A549 (cell line): ENCODE results near the gene NOP9.

Experiments used
- BHLHE40 ChIP-seq: IDR thresholded peaks from 2 replicates; pipeline ENCODE4 v1.6.1; 2012; ENCODE audit warnings: low read depth, low read length, inconsistent platforms
- CHD2 ChIP-seq: fragments of 150-350 bp; IDR thresholded peaks from 2 replicates; pipeline ENCODE4 v1.6.1; 2014; ENCODE audit warnings: low read length; ENCODE audit not compliant: partially characterized antibody
- CTCF ChIP-seq: fragments of >200 bp; sonication (Bioruptor Twin); formaldehyde crosslinking; IDR thresholded peaks from 3 replicates; pipeline ENCODE4 v1.5.1; 2016
- ESRRA ChIP-seq: fragments of 150-350 bp; IDR thresholded peaks from 2 replicates; pipeline ENCODE4 v1.6.1; 2014; ENCODE audit warnings: mild to moderate bottlenecking, low read length, borderline replicate concordance
- KDM1A ChIP-seq: fragments of 200-600 bp; sonication (generic); IDR thresholded peaks from 2 replicates; pipeline ENCODE4 v1.6.1; 2016; ENCODE audit warnings: low read depth, mild to moderate bottlenecking
- KDM5A ChIP-seq: fragments of 200-600 bp; sonication (generic); IDR thresholded peaks from 2 replicates; pipeline ENCODE4 v1.6.1; 2016; ENCODE audit warnings: antibody characterized with exemption, mild to moderate bottlenecking
- MAX ChIP-seq: IDR thresholded peaks from 2 replicates; pipeline ENCODE4 v1.6.1; 2012
- POLR2A ChIP-seq: IDR thresholded peaks from 2 replicates; pipeline ENCODE4 v1.6.1; 2012; ENCODE audit warnings: mild to moderate bottlenecking, low read length
- RAD21 ChIP-seq, 2 experiments: fragments of >200 bp in 1 of 2; sonication (Bioruptor Twin) in 1 of 2; formaldehyde crosslinking in 1 of 2; IDR thresholded peaks in 1 of 2; conservative IDR thresholded peaks in 1 of 2; 2 replicates in 1 of 2; 3 replicates in 1 of 2; pipeline ENCODE4 v1.6.1; 2012 to 2018; ENCODE audit warnings: inconsistent platforms in 1 of 2
- REST ChIP-seq: fragments of 200-600 bp; sonication (generic); IDR thresholded peaks from 2 replicates; pipeline ENCODE4 v1.6.1; 2016; ENCODE audit warnings: antibody characterized with exemption, mild to moderate bottlenecking, moderate library complexity
- RFX5 ChIP-seq: fragments of 450-650 bp; IDR thresholded peaks from 2 replicates; pipeline ENCODE4 v1.7.1; 2014; ENCODE audit warnings: antibody characterized with exemption, mild to moderate bottlenecking, moderate library complexity
- SMC3 ChIP-seq: fragments of >200 bp; sonication (Bioruptor Twin); formaldehyde crosslinking; IDR thresholded peaks from 3 replicates; pipeline ENCODE4 v1.6.1; 2018; ENCODE audit warnings: inconsistent platforms
- ZFP36 ChIP-seq: fragments of 450-650 bp; IDR thresholded peaks from 2 replicates; pipeline ENCODE4 v1.6.1; 2014; ENCODE audit warnings: borderline replicate concordance; ENCODE audit not compliant: partially characterized antibody

- TF ChIP-seq CHD2 (no peak), CTCF (no peak), MAX (no peak), SMC3 (no peak), KDM1A (no peak), ZFP36 (no peak), POLR2A (no peak), RFX5 (no peak), ESRRA (no peak), RAD21 (conservative IDR thresholded peaks at IDR 0.05 in 1 of 2, IDR thresholded peaks at IDR 0.05 in 1 of 2) (no peak), REST (no peak), BHLHE40 (no peak), KDM5A (no peak)
Measured at GRCh38 chr14:24338843-24339242, 39.2 kb downstream of the NOP9 start.
